ENCODE results near the gene ARF3. TPM values are rescaled to one million over a fixed set of nuclear protein-coding genes. Genes with fewer than 3 reads are reported as not detected.
A peak's percentile ranks its signal among the peaks of the same experiment; 100 is the strongest.

ARF3 gene
- total RNA-seq, 1 donor from 2014 or later: 113 TPM

- CTCF ChIA-PET: interaction anchor here (2.9 kb wide), 1 partner anchor 10 kb away, joined by 11 read pairs; no protein-coding TSS in a partner anchor
- H3K4me1 Mint-ChIP-seq: peaks cover 10% of the 10 kb centered on the region
- POLR2A ChIA-PET: no interaction called here
- TF ChIP-seq CTCF (IDR thresholded peaks at IDR 0.05): no peak
- DNase-seq (no peak), ATAC-seq (ENCODE audit: low read depth) (no peak)
- no peaks in the 10 kb centered on the region for H3K36me3 Mint-ChIP-seq (ENCODE audit: low read depth)
- H3K9me3 Mint-ChIP-seq: no peaks in the 10 kb centered on the region
- peaks cover 22% of the 10 kb centered on the region for H3K27me3 Mint-ChIP-seq
- intact Hi-C loops (cut with micrococcal nuclease): no loop called here
- no peak overlapping the region for H3K27ac Mint-ChIP-seq
- no peak overlapping the region for H3K4me3 Mint-ChIP-seq
Observed at GRCh38 chr12:48901278-48901677, 56.0 kb downstream of the ARF3 start.

- peaks cover 18% of the 10 kb centered on the region for H3K27me3 Mint-ChIP-seq
- TF ChIP-seq CTCF (IDR thresholded peaks at IDR 0.05): no peak
- no peaks in the 10 kb centered on the region for H3K36me3 Mint-ChIP-seq (ENCODE audit: low read depth)
- H3K27ac Mint-ChIP-seq: no peak overlapping the region
- intact Hi-C loops (cut with micrococcal nuclease): no loop called here
- CTCF ChIA-PET: interaction anchor here (2.3 kb wide), 1 partner anchor 47 kb away, joined by 5 read pairs; no protein-coding TSS in a partner anchor
- no peak overlapping the region for H3K4me3 Mint-ChIP-seq
- ATAC-seq (ENCODE audit: low read depth) (no peak), DNase-seq (no peak)
- POLR2A ChIA-PET: no interaction called here
- H3K4me1 Mint-ChIP-seq: peaks cover 10% of the 10 kb centered on the region
- no peaks in the 10 kb centered on the region for H3K9me3 Mint-ChIP-seq
Observed at GRCh38 chr12:48899651-48900050, 57.6 kb downstream of the ARF3 start.

- CTCF ChIA-PET: interaction anchor here (0.6 to 8.9 kb wide), 2 partner anchors 41 to 1391 kb away, joined by 3 to 207 read pairs; partner anchors contain the start of gene DDX23
- Mint-ChIP-seq H3K9me3 (no peaks in the 10 kb centered on the region), H3K27ac (no peak overlapping the region), H3K36me3 (ENCODE audit: low read depth) (no peaks in the 10 kb centered on the region), H3K4me3 (no peak overlapping the region), H3K27me3 (peaks cover 18% of the 10 kb centered on the region), H3K4me1 (no peaks in the 10 kb centered on the region)
- intact Hi-C loops (cut with micrococcal nuclease): loop anchor here (5.0 kb wide), 1 partner anchor 142 kb away; no protein-coding TSS in a partner anchor
- ATAC-seq (ENCODE audit: low read depth) (no peak), DNase-seq (no peak)
- no peak for TF ChIP-seq CTCF (IDR thresholded peaks at IDR 0.05)
- POLR2A ChIA-PET: interaction anchor here (1.0 kb wide), 1 partner anchor 42 kb away, joined by 3 read pairs; the partner anchor contains the start of gene DDX23
Observed at GRCh38 chr12:48894271-48894670, 63.0 kb downstream of the ARF3 start.

GRCh38 chr12:48890657-48891418, 66.4 kb downstream of the ARF3 start:
- Mint-ChIP-seq H3K27ac (no peak overlapping the region), H3K4me1 (no peaks in the 10 kb centered on the region), H3K36me3 (ENCODE audit: low read depth) (no peaks in the 10 kb centered on the region), H3K9me3 (no peaks in the 10 kb centered on the region), H3K27me3 (peaks cover 14% of the 10 kb centered on the region), H3K4me3 (no peak overlapping the region)
- ChIA-PET POLR2A (interaction anchor here (1.0 to 3.6 kb wide), 2 partner anchors 25 to 38 kb away, joined by 5 to 30 read pairs; partner anchors contain the start of gene DDX23), CTCF (interaction anchor here (0.7 to 8.9 kb wide), 10 partner anchors 10 to 336 kb away, joined by 3 to 207 read pairs (median 6); partner anchors contain the start of genes DDX23, FKBP11 and RND1)
- TF ChIP-seq CTCF (IDR thresholded peaks at IDR 0.05): peak; percentile 75
- intact Hi-C loops (cut with micrococcal nuclease): loop anchor here (1.0 to 5.0 kb wide), 3 partner anchors 38 to 139 kb away; no protein-coding TSS in a partner anchor
- DNase-seq (peak; percentile 74), ATAC-seq (ENCODE audit: low read depth) (peak; percentile 98)

GRCh38 chr12:48889679-48890078, 67.6 kb downstream of the ARF3 start:
- Mint-ChIP-seq H3K36me3 (ENCODE audit: low read depth) (no peaks in the 10 kb centered on the region), H3K4me1 (no peaks in the 10 kb centered on the region), H3K9me3 (no peaks in the 10 kb centered on the region), H3K4me3 (no peak overlapping the region), H3K27me3 (peaks cover 13% of the 10 kb centered on the region), H3K27ac (no peak overlapping the region)
- ChIA-PET CTCF (interaction anchor here (0.6 to 8.9 kb wide), 10 partner anchors 23 to 878 kb away, joined by 3 to 207 read pairs (median 4); partner anchors contain the start of genes DDX23, FKBP11 and RND1), POLR2A (interaction anchor here (0.5 to 3.6 kb wide), 2 partner anchors 37 to 136 kb away, joined by 3 to 30 read pairs; partner anchors contain the start of gene DDX23)
- ATAC-seq (ENCODE audit: low read depth) (no peak), DNase-seq (no peak)
- intact Hi-C loops (cut with micrococcal nuclease): loop anchor here (1.0 to 5.0 kb wide), 3 partner anchors 36 to 137 kb away; no protein-coding TSS in a partner anchor
- TF ChIP-seq CTCF (IDR thresholded peaks at IDR 0.05): no peak

Data from activated B cell treated with CpG ODN at 0.5 μM for 24 hours (primary cell).